Liver (tissue), 9 donors: ENCODE measurements around the gene FAM20C. TPM values are rescaled to one million over a fixed set of nuclear protein-coding genes. Genes with fewer than 3 reads are reported as not detected.

ENCODE experiments used
- DNase-seq: peaks from one replicate; pipeline ENCODE4 v3.0.0-alpha.2; 2017; ENCODE audit warnings: low spot score
- H3K27ac ChIP-seq, 2 donors: one replicate each; pipeline ENCODE4 v1.7.0; 2013; ENCODE audit warnings: inconsistent platforms in 2 of 2, low read length in 2 of 2, control low read depth in 1 of 2, low read depth in 1 of 2, mild to moderate bottlenecking in 1 of 2
- H3K27me3 ChIP-seq, 4 donors: one replicate each; pipeline versions ENCODE4 v1.6.1 to v1.7.0; 2013; ENCODE audit warnings: low read length in 3 of 4, inconsistent platforms in 1 of 4, mild to moderate bottlenecking in 1 of 4, moderate library complexity in 1 of 4; ENCODE audit not compliant: control insufficient read depth in 4 of 4, insufficient read depth in 4 of 4
- H3K36me3 ChIP-seq, 4 donors: one replicate each; pipeline versions ENCODE4 v1.6.1 to v1.7.0; 2013; ENCODE audit warnings: low read length in 3 of 4, mild to moderate bottlenecking in 3 of 4, low read depth in 1 of 4, moderate library complexity in 1 of 4; ENCODE audit not compliant: control insufficient read depth in 4 of 4, insufficient read depth in 3 of 4
- H3K4me1 ChIP-seq, 4 donors: one replicate each; pipeline versions ENCODE4 v1.6.1 to v1.7.0; 2013; ENCODE audit warnings: low read length in 3 of 4, mild to moderate bottlenecking in 3 of 4, moderate library complexity in 1 of 4; ENCODE audit not compliant: control insufficient read depth in 4 of 4, insufficient read depth in 4 of 4
- H3K4me3 ChIP-seq, 3 donors: one replicate each; pipeline versions ENCODE4 v1.6.1 to v1.7.0; 2013; ENCODE audit warnings: low read length in 3 of 3, control low read depth in 1 of 3, low read depth in 1 of 3, mild to moderate bottlenecking in 1 of 3
- H3K9ac ChIP-seq, 2 donors: one replicate each; pipeline ENCODE4 v1.7.0; 2013; ENCODE audit warnings: low read length in 2 of 2, mild to moderate bottlenecking in 2 of 2, moderate library complexity in 2 of 2, control low read depth in 1 of 2, low read depth in 1 of 2
- H3K9me3 ChIP-seq, 4 donors: one replicate each; pipeline versions ENCODE4 v1.6.1 to v1.7.0; 2013; ENCODE audit warnings: low read length in 3 of 4; ENCODE audit not compliant: control insufficient read depth in 4 of 4
- EGR1 ChIP-seq, 2 donors: IDR thresholded peaks; 2 replicates each; pipeline ENCODE4 v1.6.1; 2016 to 2018; ENCODE audit warnings: antibody characterized with exemption in 2 of 2, low read depth in 2 of 2
- FOXA1 ChIP-seq: IDR thresholded peaks from 2 replicates; pipeline ENCODE4 v1.6.1; 2016; ENCODE audit warnings: antibody characterized with exemption
- FOXA2 ChIP-seq: IDR thresholded peaks from 2 replicates; pipeline ENCODE4 v1.6.1; 2016; ENCODE audit warnings: antibody characterized with exemption
- GABPA ChIP-seq, 2 donors: IDR thresholded peaks in 1 of 2; conservative IDR thresholded peaks in 1 of 2; 2 replicates each; pipeline ENCODE4 v1.6.1; 2016; ENCODE audit warnings: antibody characterized with exemption in 2 of 2, mild to moderate bottlenecking in 1 of 2, moderate library complexity in 1 of 2
- HNF4A ChIP-seq, 2 donors: conservative IDR thresholded peaks; 2 replicates each; pipeline ENCODE4 v1.6.1; 2016; ENCODE audit warnings: antibody characterized with exemption in 2 of 2, mild to moderate bottlenecking in 2 of 2
- HNF4G ChIP-seq: IDR thresholded peaks from 2 replicates; pipeline ENCODE4 v1.6.1; 2016; ENCODE audit warnings: antibody characterized with exemption
- JUND ChIP-seq, 2 donors: IDR thresholded peaks; 2 replicates each; pipeline ENCODE4 v1.6.1; 2016; ENCODE audit warnings: antibody characterized with exemption in 2 of 2
- NR2F2 ChIP-seq: IDR thresholded peaks from 2 replicates; pipeline ENCODE4 v1.6.1; 2016; ENCODE audit warnings: antibody characterized with exemption
- RAD21 ChIP-seq, 2 donors: IDR thresholded peaks; 2 replicates each; pipeline ENCODE4 v1.6.1; 2016; ENCODE audit warnings: antibody characterized with exemption in 2 of 2, mild to moderate bottlenecking in 2 of 2
- RXRA ChIP-seq, 2 donors: IDR thresholded peaks; 2 replicates each; pipeline ENCODE4 v1.6.1; 2017 to 2018; ENCODE audit warnings: antibody characterized with exemption in 2 of 2, mild to moderate bottlenecking in 1 of 2
- SP1 ChIP-seq: IDR thresholded peaks from 2 replicates; pipeline ENCODE4 v1.6.1; 2018; ENCODE audit warnings: antibody characterized with exemption, mild to moderate bottlenecking
- TAF1 ChIP-seq: conservative IDR thresholded peaks from 2 replicates; pipeline ENCODE4 v1.6.1; 2016; ENCODE audit warnings: antibody characterized with exemption, mild to moderate bottlenecking
- YY1 ChIP-seq: IDR thresholded peaks from 2 replicates; pipeline ENCODE4 v1.6.1; 2016; ENCODE audit warnings: antibody characterized with exemption, mild to moderate bottlenecking
- WGBS: extraction: QIAGEN DNeasy Blood & Tissue Kit; methylation state at CpG from one replicate; pipeline ENCODE4 v1.1.7; 2013; 5-methylcytosine and 5-hydroxymethylcytosine counted together
- polyA plus RNA-seq, 2 donors: library from polyadenylated mRNA; stranded (reverse) in 1 of 2; unstranded in 1 of 2; fragments of 200-250 nt in 1 of 2; fragments of >200 nt in 1 of 2; fragmentation: Nextera tagmentation in 1 of 2; extraction: Ambion mirVana in 1 of 2; gene quantifications; one replicate each; pipeline versions ENCODE4 v1.2.1 to v1.2.3, GENCODE V29; 2013 to 2015
- total RNA-seq, 2 donors: library from RNA; depleted of rRNA; stranded (reverse); fragments of >200 nt; gene quantifications; one replicate each; pipeline ENCODE4 v1.2.3, GENCODE V29; 2014
- TF ChIP-seq, protein P1 (sequence below): fragments of 150-350 bp; IDR thresholded peaks from 2 replicates; pipeline ENCODE4 v1.5.1; 2017; ENCODE audit warnings: improper control_type of control experiment, low read depth, low read length; ENCODE audit not compliant: missing input control
- TF ChIP-seq, protein P2 (sequence below): IDR thresholded peaks from 2 replicates; pipeline ENCODE4 v1.6.1; 2016; ENCODE audit warnings: antibody characterized with exemption
- TF ChIP-seq, protein P3 (sequence below): IDR thresholded peaks from 2 replicates; pipeline ENCODE4 v1.6.1; 2016; ENCODE audit warnings: antibody characterized with exemption, mild to moderate bottlenecking
- TF ChIP-seq, protein P4 (sequence below): IDR thresholded peaks from 2 replicates; pipeline ENCODE4 v1.6.1; 2016; ENCODE audit warnings: antibody characterized with exemption
- TF ChIP-seq, protein P5 (sequence below): IDR thresholded peaks from 2 replicates; pipeline ENCODE4 v1.6.1; 2016; ENCODE audit warnings: antibody characterized with exemption
- donor health status: healthy.
- donor health status: healthy.
- donor health status: healthy.
- donor health status: healthy.
- donor health status: healthy.

Gene FAM20C
- total and polyA plus RNA-seq, 4 donors = 13.4 to 40.4 (median 31.5) TPM

DNA sequence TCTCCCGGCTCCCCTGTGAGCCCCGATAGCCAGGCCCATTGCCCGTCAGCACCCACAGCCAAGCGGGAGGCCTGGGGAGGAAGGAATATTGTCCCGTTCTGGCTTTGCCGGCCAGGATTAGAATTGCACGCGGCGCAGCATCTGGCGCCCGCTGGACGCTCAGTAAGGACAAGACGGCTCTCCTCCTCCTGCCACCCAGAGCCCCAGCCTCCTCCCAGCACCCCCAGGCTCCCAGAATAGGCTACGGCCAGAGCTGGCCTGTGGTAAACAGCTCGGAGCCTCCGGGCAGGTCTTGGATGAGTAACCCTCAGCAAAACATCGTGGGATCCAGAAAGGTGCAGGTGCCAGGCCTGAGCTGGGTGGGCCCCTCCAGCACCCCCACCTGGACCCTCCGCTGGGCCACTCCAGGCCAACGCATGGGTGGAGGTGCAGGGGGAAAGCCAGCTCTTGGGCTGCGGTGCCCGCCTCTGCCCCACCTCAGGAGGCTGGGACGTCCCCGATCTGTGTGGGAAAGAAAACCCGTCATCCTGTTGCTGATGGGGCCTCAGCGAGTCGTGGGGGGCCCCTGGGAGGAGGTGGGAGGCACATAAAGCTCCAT, 5.8 kb upstream of the FAM20C start:
- no peak overlapping the region for H3K27ac ChIP-seq
- TF ChIP-seq, protein P1, sequence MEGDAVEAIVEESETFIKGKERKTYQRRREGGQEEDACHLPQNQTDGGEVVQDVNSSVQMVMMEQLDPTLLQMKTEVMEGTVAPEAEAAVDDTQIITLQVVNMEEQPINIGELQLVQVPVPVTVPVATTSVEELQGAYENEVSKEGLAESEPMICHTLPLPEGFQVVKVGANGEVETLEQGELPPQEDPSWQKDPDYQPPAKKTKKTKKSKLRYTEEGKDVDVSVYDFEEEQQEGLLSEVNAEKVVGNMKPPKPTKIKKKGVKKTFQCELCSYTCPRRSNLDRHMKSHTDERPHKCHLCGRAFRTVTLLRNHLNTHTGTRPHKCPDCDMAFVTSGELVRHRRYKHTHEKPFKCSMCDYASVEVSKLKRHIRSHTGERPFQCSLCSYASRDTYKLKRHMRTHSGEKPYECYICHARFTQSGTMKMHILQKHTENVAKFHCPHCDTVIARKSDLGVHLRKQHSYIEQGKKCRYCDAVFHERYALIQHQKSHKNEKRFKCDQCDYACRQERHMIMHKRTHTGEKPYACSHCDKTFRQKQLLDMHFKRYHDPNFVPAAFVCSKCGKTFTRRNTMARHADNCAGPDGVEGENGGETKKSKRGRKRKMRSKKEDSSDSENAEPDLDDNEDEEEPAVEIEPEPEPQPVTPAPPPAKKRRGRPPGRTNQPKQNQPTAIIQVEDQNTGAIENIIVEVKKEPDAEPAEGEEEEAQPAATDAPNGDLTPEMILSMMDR = no peak
- TF ChIP-seq, protein P2, sequence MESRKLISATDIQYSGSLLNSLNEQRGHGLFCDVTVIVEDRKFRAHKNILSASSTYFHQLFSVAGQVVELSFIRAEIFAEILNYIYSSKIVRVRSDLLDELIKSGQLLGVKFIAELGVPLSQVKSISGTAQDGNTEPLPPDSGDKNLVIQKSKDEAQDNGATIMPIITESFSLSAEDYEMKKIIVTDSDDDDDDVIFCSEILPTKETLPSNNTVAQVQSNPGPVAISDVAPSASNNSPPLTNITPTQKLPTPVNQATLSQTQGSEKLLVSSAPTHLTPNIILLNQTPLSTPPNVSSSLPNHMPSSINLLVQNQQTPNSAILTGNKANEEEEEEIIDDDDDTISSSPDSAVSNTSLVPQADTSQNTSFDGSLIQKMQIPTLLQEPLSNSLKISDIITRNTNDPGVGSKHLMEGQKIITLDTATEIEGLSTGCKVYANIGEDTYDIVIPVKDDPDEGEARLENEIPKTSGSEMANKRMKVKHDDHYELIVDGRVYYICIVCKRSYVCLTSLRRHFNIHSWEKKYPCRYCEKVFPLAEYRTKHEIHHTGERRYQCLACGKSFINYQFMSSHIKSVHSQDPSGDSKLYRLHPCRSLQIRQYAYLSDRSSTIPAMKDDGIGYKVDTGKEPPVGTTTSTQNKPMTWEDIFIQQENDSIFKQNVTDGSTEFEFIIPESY = no peak
- TF ChIP-seq NR2F2 (no peak), EGR1 (IDR thresholded peaks at IDR 0.05; ENCODE audit: low read depth in 2 of 2) (no peak), YY1 (no peak), RAD21 (IDR thresholded peaks at IDR 0.05) (no peak), JUND (IDR thresholded peaks at IDR 0.05) (no peak), GABPA (IDR thresholded peaks at IDR 0.05 in 1 of 2, conservative IDR thresholded peaks at IDR 0.05 in 1 of 2) (no peak), TAF1 (no peak), HNF4G (no peak), FOXA2 (no peak), HNF4A (conservative IDR thresholded peaks at IDR 0.05) (no peak), FOXA1 (no peak), SP1 (no peak), RXRA (IDR thresholded peaks at IDR 0.05) (no peak)
- TF ChIP-seq, protein P3, sequence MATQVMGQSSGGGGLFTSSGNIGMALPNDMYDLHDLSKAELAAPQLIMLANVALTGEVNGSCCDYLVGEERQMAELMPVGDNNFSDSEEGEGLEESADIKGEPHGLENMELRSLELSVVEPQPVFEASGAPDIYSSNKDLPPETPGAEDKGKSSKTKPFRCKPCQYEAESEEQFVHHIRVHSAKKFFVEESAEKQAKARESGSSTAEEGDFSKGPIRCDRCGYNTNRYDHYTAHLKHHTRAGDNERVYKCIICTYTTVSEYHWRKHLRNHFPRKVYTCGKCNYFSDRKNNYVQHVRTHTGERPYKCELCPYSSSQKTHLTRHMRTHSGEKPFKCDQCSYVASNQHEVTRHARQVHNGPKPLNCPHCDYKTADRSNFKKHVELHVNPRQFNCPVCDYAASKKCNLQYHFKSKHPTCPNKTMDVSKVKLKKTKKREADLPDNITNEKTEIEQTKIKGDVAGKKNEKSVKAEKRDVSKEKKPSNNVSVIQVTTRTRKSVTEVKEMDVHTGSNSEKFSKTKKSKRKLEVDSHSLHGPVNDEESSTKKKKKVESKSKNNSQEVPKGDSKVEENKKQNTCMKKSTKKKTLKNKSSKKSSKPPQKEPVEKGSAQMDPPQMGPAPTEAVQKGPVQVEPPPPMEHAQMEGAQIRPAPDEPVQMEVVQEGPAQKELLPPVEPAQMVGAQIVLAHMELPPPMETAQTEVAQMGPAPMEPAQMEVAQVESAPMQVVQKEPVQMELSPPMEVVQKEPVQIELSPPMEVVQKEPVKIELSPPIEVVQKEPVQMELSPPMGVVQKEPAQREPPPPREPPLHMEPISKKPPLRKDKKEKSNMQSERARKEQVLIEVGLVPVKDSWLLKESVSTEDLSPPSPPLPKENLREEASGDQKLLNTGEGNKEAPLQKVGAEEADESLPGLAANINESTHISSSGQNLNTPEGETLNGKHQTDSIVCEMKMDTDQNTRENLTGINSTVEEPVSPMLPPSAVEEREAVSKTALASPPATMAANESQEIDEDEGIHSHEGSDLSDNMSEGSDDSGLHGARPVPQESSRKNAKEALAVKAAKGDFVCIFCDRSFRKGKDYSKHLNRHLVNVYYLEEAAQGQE = no peak
- TF ChIP-seq, protein P4, sequence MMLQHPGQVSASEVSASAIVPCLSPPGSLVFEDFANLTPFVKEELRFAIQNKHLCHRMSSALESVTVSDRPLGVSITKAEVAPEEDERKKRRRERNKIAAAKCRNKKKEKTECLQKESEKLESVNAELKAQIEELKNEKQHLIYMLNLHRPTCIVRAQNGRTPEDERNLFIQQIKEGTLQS = no peak
- TF ChIP-seq, protein P5, sequence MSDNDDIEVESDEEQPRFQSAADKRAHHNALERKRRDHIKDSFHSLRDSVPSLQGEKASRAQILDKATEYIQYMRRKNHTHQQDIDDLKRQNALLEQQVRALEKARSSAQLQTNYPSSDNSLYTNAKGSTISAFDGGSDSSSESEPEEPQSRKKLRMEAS = no peak
- no peaks in the 10 kb centered on the region for H3K9me3 ChIP-seq
- H3K36me3 ChIP-seq = peaks cover 0 to 4% (median 0%) of the 10 kb centered on the region in 4 donors
- H3K4me3 ChIP-seq = no peak overlapping the region
- no peak overlapping the region for H3K9ac ChIP-seq
- no peak for DNase-seq
- H3K4me1 ChIP-seq = peaks cover 0 to 6% (median 3%) of the 10 kb centered on the region in 4 donors
- WGBS = 87% methylated on average over 26 of the region's 26 CpGs
- no peaks in the 10 kb centered on the region for H3K27me3 ChIP-seq
